Measurements from ENCODE around the gene AURKB.

Gene AURKB

DNA sequence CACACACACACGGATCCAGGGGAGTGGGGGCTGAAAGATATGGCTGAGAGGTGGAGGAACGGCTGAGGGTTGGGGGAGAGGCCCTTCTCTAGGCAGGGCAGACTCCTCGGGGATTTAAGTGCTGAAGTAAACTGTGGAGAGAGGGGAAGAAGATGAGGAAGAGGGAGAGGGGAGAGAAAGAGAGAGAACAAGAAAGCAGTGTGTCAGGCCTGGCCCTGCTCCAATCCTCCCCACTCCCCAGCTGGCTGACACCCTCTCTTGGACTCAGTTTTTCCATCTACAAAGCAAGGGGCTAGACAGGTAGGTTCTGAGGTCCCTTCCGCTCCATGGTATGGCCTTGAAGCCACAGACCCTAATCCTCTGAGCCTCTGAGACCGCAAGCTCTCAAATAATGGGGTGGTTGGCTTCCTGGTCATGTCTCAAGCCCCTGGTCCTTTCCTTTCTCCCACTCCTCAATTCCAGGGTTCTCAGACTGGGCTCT is 49.6 kb downstream of the AURKB start:
- Mint-ChIP-seq H3K27me3 (no peaks in the 10 kb centered on the region), H3K36me3 (ENCODE audit: insufficient read depth) (peaks cover 53% of the 10 kb centered on the region), H3K27ac (ENCODE audit: low read depth) (peak overlapping the region; percentile 97), H3K9me3 (no peaks in the 10 kb centered on the region), H3K4me3 (peak overlapping the region; percentile 88), H3K4me1 (peaks cover 58% of the 10 kb centered on the region)
- DNase-seq (ENCODE audit: low spot score in 2 of 2) = no peak
- ATAC-seq (replicated peaks; ENCODE audit: extremely low read depth, poor library complexity, severe bottlenecking) = no peak

DNA sequence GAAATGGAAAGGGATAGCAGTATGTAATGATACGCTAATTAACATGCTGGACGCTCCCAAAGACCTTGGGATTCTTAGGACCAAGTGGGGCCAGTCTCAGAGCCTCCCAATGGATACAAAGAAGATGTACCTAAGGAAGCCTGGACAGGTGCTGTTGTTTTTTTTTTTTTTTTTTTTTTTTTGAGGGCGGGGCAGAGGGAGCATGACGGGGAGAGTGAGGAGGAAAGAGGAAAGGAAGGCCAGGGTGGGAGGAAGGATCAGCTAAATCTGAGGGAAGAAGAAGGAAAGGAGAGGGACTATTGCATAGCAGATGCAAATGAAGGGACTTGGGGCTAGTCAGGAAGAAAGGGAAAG is 50.2 kb downstream of the AURKB start:
- Mint-ChIP-seq H3K27ac (ENCODE audit: low read depth) (peak overlapping the region; percentile 97), H3K27me3 (no peaks in the 10 kb centered on the region), H3K4me1 (peaks cover 57% of the 10 kb centered on the region), H3K9me3 (no peaks in the 10 kb centered on the region), H3K36me3 (ENCODE audit: insufficient read depth) (peaks cover 57% of the 10 kb centered on the region), H3K4me3 (peak overlapping the region; percentile 88)
- DNase-seq (ENCODE audit: low spot score in 2 of 2) (no peak), ATAC-seq (replicated peaks; ENCODE audit: extremely low read depth, poor library complexity, severe bottlenecking) (no peak)

GRCh38 chr17:8159459-8160223 is 50.7 kb downstream of the AURKB start:
- Mint-ChIP-seq H3K36me3 (ENCODE audit: insufficient read depth) (peaks cover 63% of the 10 kb centered on the region), H3K27ac (ENCODE audit: low read depth) (peak overlapping the region; percentile 97)

DNA sequence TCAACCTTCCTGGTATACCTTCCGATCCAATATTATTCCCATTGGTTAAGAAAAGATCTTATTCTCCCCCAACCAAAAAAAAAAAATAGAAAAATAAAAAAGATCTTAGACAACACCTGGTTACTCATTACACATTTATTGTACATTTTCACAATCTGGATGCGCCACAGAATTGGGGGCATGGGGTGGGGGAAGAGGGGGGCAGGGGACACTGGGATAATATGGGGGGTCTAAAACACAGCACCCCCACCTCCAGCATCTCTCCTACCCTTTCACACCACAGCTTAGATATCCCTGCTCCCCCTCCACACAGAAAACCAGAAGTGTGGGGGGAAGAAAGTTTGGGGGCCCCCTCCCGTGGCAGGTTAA is 51.4 kb downstream of the AURKB start:
- Mint-ChIP-seq H3K27me3 (no peaks in the 10 kb centered on the region), H3K36me3 (ENCODE audit: insufficient read depth) (peaks cover 64% of the 10 kb centered on the region), H3K4me1 (peaks cover 45% of the 10 kb centered on the region), H3K4me3 (peak overlapping the region; percentile 47), H3K9me3 (no peaks in the 10 kb centered on the region), H3K27ac (ENCODE audit: low read depth) (peak overlapping the region; percentile 79)
- DNase-seq (ENCODE audit: low spot score in 2 of 2) = no peak
- no peak for ATAC-seq (replicated peaks; ENCODE audit: extremely low read depth, poor library complexity, severe bottlenecking)

More at GRCh38 chr17:8159459-8160223, 50.7 kb downstream of the AURKB start:
- DNase-seq (ENCODE audit: low spot score in 2 of 2) (no peak), ATAC-seq (replicated peaks; ENCODE audit: extremely low read depth, poor library complexity, severe bottlenecking) (no peak)
- peak overlapping the region; percentile 88 for H3K4me3 Mint-ChIP-seq
- no peaks in the 10 kb centered on the region for H3K27me3 Mint-ChIP-seq
- peaks cover 52% of the 10 kb centered on the region for H3K4me1 Mint-ChIP-seq
- H3K9me3 Mint-ChIP-seq = no peaks in the 10 kb centered on the region

GRCh38 chr17:8158267-8159031 is 51.9 kb downstream of the AURKB start:
- DNase-seq (ENCODE audit: low spot score in 2 of 2) (peak; percentile 82 to 88), ATAC-seq (replicated peaks; ENCODE audit: extremely low read depth, poor library complexity, severe bottlenecking) (peak; percentile 3)
- peaks cover 64% of the 10 kb centered on the region for H3K36me3 Mint-ChIP-seq (ENCODE audit: insufficient read depth)
- peaks cover 40% of the 10 kb centered on the region for H3K4me1 Mint-ChIP-seq
- H3K27me3 Mint-ChIP-seq = no peaks in the 10 kb centered on the region
- H3K27ac Mint-ChIP-seq (ENCODE audit: low read depth) = peak overlapping the region; percentile 79
- H3K4me3 Mint-ChIP-seq = peak overlapping the region; percentile 47
- no peaks in the 10 kb centered on the region for H3K9me3 Mint-ChIP-seq

DNA sequence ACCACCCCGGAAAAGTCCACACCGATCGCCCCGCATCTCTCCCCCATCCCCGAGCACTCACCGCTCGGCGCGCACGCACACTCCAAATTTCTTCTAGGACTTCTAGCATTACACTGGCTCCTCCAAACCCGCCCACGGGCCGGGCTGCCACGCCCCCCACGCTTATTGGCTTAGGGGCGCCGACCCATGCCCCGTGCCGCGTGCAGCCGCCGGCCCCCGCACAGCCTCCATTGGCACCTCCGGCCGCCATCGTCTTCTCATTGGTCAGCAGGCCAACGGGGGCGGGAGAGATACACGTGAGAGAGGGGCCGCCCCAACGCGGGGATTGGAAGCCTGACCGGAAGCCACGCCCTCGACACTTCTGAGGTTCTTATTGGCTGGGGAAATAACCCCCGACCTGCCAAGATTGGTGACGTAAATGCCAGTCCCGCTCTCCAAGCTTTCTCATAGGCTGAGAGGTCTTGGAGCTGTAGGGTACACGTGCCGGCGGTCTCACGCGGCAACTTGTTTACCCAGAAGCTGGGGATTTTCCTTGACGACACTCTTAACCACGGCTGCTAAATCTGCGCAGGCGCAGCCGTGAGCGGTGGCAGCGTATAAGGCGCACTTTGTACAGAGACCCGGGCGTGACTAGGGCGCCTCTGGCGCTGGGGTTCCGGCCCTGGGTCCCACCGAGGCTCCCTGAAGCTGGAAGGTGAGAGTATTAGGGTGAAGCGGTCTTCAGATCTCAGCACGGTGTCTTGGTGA is 54.0 kb downstream of the AURKB start:
- H3K36me3 Mint-ChIP-seq (ENCODE audit: insufficient read depth) = peaks cover 72% of the 10 kb centered on the region
- H3K4me1 Mint-ChIP-seq = peaks cover 40% of the 10 kb centered on the region

GRCh38 chr17:8155996-8156245 is 54.5 kb downstream of the AURKB start:
- no peak overlapping the region for H3K27ac Mint-ChIP-seq (ENCODE audit: low read depth)
- no peaks in the 10 kb centered on the region for H3K27me3 Mint-ChIP-seq
- peak; percentile 0 for ATAC-seq (replicated peaks; ENCODE audit: extremely low read depth, poor library complexity, severe bottlenecking)
- H3K4me3 Mint-ChIP-seq = no peak overlapping the region
- peaks cover 37% of the 10 kb centered on the region for H3K4me1 Mint-ChIP-seq
- no peak for DNase-seq (ENCODE audit: low spot score in 2 of 2)
- no peaks in the 10 kb centered on the region for H3K9me3 Mint-ChIP-seq
- H3K36me3 Mint-ChIP-seq (ENCODE audit: insufficient read depth) = peaks cover 72% of the 10 kb centered on the region

More for the DNA sequence above, 54.0 kb downstream of the AURKB start:
- Mint-ChIP-seq H3K27me3 (no peaks in the 10 kb centered on the region), H3K27ac (ENCODE audit: low read depth) (no peak overlapping the region), H3K4me3 (no peak overlapping the region), H3K9me3 (no peaks in the 10 kb centered on the region)
- ATAC-seq (replicated peaks; ENCODE audit: extremely low read depth, poor library complexity, severe bottlenecking) (peak; percentile 74), DNase-seq (ENCODE audit: low spot score in 2 of 2) (peak; percentile 98 to 100)

- no peak overlapping the region for H3K27ac Mint-ChIP-seq (ENCODE audit: low read depth)
- H3K27me3 Mint-ChIP-seq = no peaks in the 10 kb centered on the region
- ATAC-seq (replicated peaks; ENCODE audit: extremely low read depth, poor library complexity, severe bottlenecking) (no peak), DNase-seq (ENCODE audit: low spot score in 2 of 2) (no peak)
- H3K36me3 Mint-ChIP-seq (ENCODE audit: insufficient read depth) = peaks cover 71% of the 10 kb centered on the region
- H3K4me1 Mint-ChIP-seq = peaks cover 32% of the 10 kb centered on the region
- no peaks in the 10 kb centered on the region for H3K9me3 Mint-ChIP-seq
- H3K4me3 Mint-ChIP-seq = no peak overlapping the region
Measured at GRCh38 chr17:8155231-8155995, 55.0 kb downstream of the AURKB start.
